GM11168 (cell line): ENCODE measurements around the gene DPEP2.
"Not testable (repeated sequence)": the region's sequence is repeated elsewhere in the genome, so short reads cannot be mapped to it uniquely, and the experiment has no call there.

ENCODE experiments used
- in situ Hi-C: fragments of 300-500 bp; cut with MboI; formaldehyde crosslinking; loops from one replicate; pipeline ENCODE4 v1.12.0; 2022; ENCODE audit warnings: low sequenced_read_pairs; ENCODE audit not compliant: unreplicated experiment

The DPEP2 gene

DNA sequence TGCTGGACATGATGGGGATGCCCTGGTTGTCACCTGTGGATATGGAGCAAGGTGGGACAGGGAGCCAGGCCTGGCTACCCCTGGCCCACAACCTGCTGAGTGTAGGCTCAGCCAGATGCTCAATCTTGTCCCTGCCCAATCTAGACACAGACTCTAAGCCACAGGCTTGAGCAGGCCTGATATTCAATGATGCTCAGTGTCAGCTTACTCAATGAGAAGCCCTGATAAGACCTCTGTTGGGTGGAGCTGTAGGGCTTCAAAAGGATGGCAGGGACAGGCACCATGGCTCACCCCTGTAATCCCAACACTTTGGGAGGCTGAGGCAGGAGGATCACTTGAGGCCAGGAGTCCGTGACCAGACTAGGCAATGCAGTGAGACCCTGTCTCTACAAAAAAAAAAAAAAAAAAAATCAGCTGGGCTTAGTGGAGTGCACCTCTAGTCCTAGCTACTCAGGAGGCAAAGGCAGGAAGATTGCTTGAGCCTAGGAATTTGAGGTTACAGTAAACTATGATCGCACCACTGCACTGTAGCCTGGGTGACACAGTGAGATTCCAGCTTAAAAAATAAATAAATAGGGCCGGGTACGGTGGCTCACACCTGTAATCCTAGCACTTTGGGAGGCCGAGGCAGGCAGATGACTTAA lies 58.7 kb downstream of the DPEP2 start:
- in situ Hi-C loops, result no loop called here

GRCh38 chr16:67939507-67940445 lies 59.5 kb downstream of the DPEP2 start:
- in situ Hi-C loops, result no loop called here

- in situ Hi-C loops, result not testable (repeated sequence)
Observed at GRCh38 chr16:67937713-67938112, 61.6 kb downstream of the DPEP2 start.
